ENCODE results near the gene PRDM2.

The PRDM2 gene

GRCh38 chr1:13792419-13792818 lies 92.4 kb downstream of the PRDM2 start:
- DNase-seq (ENCODE audit: low spot score), result no peak

- no peak for DNase-seq (ENCODE audit: low spot score)
Observed at GRCh38 chr1:13793088-13793730, 93.2 kb downstream of the PRDM2 start.

- no peak for DNase-seq (ENCODE audit: low spot score)
Observed at GRCh38 chr1:13794231-13795187, 94.5 kb downstream of the PRDM2 start.

- DNase-seq (ENCODE audit: low spot score), result no peak
Observed at GRCh38 chr1:13797397-13797796, 97.4 kb downstream of the PRDM2 start.

- no peak for DNase-seq (ENCODE audit: low spot score)
Observed at GRCh38 chr1:13798120-13798519, 98.1 kb downstream of the PRDM2 start.

GRCh38 chr1:13799502-13800283 lies 99.7 kb downstream of the PRDM2 start:
- no peak for DNase-seq (ENCODE audit: low spot score)

GRCh38 chr1:13801232-13801631 lies 101.2 kb downstream of the PRDM2 start:
- DNase-seq (ENCODE audit: low spot score), result no peak

- DNase-seq (ENCODE audit: low spot score), result no peak
Observed at GRCh38 chr1:13801655-13802486, 101.9 kb downstream of the PRDM2 start.

GRCh38 chr1:13802782-13803545 lies 103.0 kb downstream of the PRDM2 start:
- DNase-seq (ENCODE audit: low spot score), result no peak

GRCh38 chr1:13803546-13804239 lies 103.7 kb downstream of the PRDM2 start:
- DNase-seq (ENCODE audit: low spot score), result no peak

DNA sequence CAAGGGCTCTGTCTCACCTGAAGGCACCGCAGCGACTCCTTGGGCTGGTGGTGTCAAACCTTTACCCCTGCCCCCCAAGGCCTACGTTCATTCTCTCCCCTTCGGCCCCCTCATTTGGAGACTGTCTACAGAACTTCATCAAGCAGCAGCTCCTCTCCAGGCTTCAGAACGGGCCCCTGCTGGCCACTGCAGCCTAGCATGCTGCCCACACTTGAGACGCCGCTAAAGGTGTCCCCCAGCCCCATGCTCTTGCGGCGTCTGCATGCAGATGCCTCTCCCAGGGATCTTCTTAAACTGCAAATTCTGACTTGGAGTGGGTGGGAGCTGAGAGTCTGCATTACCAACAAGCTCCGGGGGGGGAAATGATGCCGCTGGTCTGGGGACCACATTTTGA lies 104.2 kb downstream of the PRDM2 start:
- DNase-seq (ENCODE audit: low spot score), result no peak

GRCh38 chr1:13805431-13805830 lies 105.4 kb downstream of the PRDM2 start:
- DNase-seq (ENCODE audit: low spot score), result no peak

GRCh38 chr1:13806108-13806507 lies 106.1 kb downstream of the PRDM2 start:
- no peak for DNase-seq (ENCODE audit: low spot score)

DNA sequence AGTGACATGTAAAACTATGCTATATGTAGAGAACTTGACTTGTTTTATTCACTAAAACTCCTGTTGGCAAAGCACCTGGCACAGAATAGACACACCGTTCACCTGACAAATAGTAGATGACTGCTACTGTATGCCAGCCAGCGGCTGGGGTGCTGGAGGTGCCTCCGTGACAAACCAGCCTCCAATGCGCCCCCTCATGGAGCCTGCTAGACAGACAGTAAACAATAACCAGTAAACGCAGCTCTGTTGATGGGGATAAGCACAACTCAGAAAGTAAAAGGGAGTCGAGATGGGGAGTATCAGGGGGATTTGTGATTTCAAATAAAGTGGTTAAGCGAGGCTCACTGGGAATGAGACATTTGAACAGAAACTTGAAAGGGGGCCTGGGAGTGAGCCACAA lies 107.2 kb downstream of the PRDM2 start:
- peak; percentile 45 for DNase-seq (ENCODE audit: low spot score)

DNA sequence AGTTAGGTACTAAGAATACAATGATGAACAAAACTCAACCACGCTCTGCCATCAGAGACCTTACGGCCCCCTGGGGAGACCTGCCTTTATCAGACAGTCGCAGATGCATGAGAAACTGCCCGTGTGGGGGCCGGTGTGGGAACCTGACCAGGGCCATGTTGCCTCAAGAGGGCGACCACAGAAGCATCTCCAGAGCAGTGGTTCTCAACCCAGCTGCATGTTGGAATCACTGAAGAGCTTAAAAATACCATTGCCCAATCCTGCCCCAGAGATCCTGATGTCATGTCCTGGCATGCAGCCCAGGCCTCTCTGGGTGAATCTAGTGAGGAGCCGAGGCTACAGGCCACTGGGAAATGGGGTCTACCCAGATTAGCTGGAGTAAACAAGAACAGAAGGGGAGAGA lies 108.7 kb downstream of the PRDM2 start:
- DNase-seq (ENCODE audit: low spot score), result no peak

GRCh38 chr1:13809461-13810159 lies 109.6 kb downstream of the PRDM2 start:
- no peak for DNase-seq (ENCODE audit: low spot score)

DNA sequence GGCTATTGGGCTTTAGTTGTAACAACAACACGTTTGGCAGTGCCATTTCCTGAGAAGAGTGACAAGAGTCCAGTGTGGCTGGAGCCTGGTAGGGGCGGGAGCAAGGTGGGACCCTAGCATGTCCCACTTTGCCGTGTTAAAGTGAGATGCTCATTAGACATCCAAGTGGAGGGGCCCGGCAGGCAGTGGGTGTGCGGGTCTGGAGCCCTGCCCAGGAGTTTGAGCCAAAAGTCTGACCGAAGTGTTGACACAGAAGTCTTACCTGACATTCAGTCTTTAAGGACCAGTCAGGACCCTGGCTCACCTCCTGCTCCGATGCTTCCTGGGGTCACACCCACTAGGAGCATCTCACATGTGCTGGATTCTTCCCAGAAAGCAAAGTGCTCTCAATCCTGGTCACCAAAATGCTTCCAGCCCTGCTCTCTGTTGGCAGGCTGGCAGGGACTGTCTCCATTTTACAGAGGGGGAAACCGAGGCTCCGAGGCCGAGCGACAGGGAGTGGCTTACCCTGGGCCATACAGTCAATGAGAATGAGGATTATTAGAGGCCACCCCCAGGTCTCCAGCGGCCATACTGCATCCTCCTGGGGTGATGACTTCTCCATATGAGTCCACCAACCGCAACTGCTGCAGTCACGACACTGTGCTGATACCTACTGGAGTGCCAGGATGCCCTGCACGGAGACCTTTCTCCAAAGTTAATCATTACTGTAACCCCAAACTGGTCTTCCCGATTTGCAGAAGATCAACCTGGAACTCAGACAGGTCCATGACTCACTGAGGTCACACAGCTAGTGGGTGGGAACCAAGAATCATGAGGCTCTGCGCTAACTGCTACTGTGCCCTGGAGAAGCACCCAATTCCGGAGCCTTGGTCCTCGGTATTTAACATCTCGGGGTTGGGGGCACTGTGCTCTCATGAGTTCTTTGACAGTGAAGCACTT lies 112.7 kb downstream of the PRDM2 start:
- no peak for DNase-seq (ENCODE audit: low spot score)

- peak; percentile 70 for DNase-seq (ENCODE audit: low spot score)
Observed at GRCh38 chr1:13813398-13814012, 113.5 kb downstream of the PRDM2 start.
